ENCODE results near the gene LNPEP. TPM values are rescaled to one million over a fixed set of nuclear protein-coding genes. Genes with fewer than 3 reads are reported as not detected.
A peak's percentile ranks its signal among the peaks of the same experiment; 100 is the strongest.

The LNPEP gene
- total RNA-seq, 1 donor from 2014 or later: 40.8 TPM

DNA sequence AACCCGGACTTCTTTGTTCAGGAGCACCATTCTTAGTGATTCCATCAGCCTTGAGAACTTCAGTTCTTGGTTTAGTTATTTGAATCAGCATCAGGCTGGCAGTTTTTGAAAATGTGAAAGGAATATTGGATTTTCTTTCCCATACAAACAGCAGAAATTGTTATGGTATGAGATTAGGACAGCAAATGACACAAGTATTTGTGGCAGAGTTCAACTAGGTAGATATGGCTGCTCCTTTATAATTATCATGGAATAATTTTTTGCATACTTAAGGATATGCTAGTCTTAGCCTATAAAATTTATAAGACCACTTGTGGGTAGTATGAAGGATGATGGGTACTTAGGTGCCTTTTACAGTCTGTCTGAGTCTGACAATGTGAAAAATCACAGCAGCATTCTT is 34.0 kb upstream of the LNPEP start:
- TF ChIP-seq, protein P1, sequence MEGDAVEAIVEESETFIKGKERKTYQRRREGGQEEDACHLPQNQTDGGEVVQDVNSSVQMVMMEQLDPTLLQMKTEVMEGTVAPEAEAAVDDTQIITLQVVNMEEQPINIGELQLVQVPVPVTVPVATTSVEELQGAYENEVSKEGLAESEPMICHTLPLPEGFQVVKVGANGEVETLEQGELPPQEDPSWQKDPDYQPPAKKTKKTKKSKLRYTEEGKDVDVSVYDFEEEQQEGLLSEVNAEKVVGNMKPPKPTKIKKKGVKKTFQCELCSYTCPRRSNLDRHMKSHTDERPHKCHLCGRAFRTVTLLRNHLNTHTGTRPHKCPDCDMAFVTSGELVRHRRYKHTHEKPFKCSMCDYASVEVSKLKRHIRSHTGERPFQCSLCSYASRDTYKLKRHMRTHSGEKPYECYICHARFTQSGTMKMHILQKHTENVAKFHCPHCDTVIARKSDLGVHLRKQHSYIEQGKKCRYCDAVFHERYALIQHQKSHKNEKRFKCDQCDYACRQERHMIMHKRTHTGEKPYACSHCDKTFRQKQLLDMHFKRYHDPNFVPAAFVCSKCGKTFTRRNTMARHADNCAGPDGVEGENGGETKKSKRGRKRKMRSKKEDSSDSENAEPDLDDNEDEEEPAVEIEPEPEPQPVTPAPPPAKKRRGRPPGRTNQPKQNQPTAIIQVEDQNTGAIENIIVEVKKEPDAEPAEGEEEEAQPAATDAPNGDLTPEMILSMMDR (IDR thresholded peaks at IDR 0.05): no peak
- H3K27ac Mint-ChIP-seq (ENCODE audit: unreplicated experiment): no peak overlapping the region

DNA sequence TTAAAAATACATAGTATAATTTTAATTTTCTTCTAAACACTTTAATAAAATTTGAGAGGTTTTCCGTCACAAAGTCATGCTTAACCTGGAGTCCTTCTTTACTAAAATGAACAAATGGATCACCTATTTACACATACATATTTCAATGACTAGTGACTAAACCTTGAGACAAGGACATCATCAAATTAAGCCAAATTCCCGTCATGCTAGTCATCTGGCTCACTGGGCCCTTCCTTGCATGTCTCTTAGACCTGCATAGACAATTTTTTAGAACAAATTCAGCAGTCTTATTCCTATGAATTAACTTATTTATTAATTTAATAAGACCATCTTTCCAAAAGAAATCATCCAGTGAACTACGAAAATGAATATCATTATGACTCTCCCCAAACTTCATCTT is 33.0 kb upstream of the LNPEP start:
- DNase-seq (ENCODE audit: extremely low spot score, unreplicated experiment): no peak
- Mint-ChIP-seq H3K9me3 (ENCODE audit: unreplicated experiment) (no peaks in the 10 kb centered on the region), H3K27ac (ENCODE audit: unreplicated experiment) (no peak overlapping the region), H3K36me3 (ENCODE audit: unreplicated experiment) (peaks cover 31% of the 10 kb centered on the region), H3K4me3 (ENCODE audit: unreplicated experiment) (no peak overlapping the region), H3K4me1 (ENCODE audit: unreplicated experiment) (peaks cover 13% of the 10 kb centered on the region), H3K27me3 (ENCODE audit: unreplicated experiment) (no peaks in the 10 kb centered on the region)
- TF ChIP-seq, protein P1 (IDR thresholded peaks at IDR 0.05): no peak

More for the DNA sequence above, 34.0 kb upstream of the LNPEP start:
- no peak for DNase-seq (ENCODE audit: extremely low spot score, unreplicated experiment)
- peaks cover 12% of the 10 kb centered on the region for H3K4me1 Mint-ChIP-seq (ENCODE audit: unreplicated experiment)
- H3K36me3 Mint-ChIP-seq (ENCODE audit: unreplicated experiment): peaks cover 31% of the 10 kb centered on the region
- H3K27me3 Mint-ChIP-seq (ENCODE audit: unreplicated experiment): no peaks in the 10 kb centered on the region
- H3K4me3 Mint-ChIP-seq (ENCODE audit: unreplicated experiment): no peak overlapping the region
- no peaks in the 10 kb centered on the region for H3K9me3 Mint-ChIP-seq (ENCODE audit: unreplicated experiment)

DNA sequence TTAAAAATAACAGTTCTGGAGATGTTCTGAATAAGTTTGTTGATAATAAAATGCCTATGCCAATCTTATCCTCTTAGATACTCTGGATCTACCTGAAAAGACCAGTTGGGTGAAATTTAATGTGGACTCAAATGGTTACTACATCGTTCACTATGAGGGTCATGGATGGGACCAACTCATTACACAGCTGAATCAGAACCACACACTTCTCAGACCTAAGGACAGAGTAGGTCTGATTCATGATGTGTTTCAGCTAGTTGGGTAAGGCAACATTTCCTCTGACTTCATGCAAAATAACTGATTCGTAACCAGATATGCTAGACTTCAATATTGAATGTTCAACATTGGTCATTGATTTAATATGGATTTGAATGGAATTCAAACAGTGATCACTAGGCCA is 32.6 kb upstream of the LNPEP start:
- no peak overlapping the region for H3K4me3 Mint-ChIP-seq (ENCODE audit: unreplicated experiment)
- H3K4me1 Mint-ChIP-seq (ENCODE audit: unreplicated experiment): peaks cover 14% of the 10 kb centered on the region
- TF ChIP-seq, protein P1 (IDR thresholded peaks at IDR 0.05): no peak
- no peaks in the 10 kb centered on the region for H3K9me3 Mint-ChIP-seq (ENCODE audit: unreplicated experiment)
- peak overlapping the region; percentile 82 for H3K27ac Mint-ChIP-seq (ENCODE audit: unreplicated experiment)
- peaks cover 31% of the 10 kb centered on the region for H3K36me3 Mint-ChIP-seq (ENCODE audit: unreplicated experiment)
- no peaks in the 10 kb centered on the region for H3K27me3 Mint-ChIP-seq (ENCODE audit: unreplicated experiment)
- DNase-seq (ENCODE audit: extremely low spot score, unreplicated experiment): no peak

DNA sequence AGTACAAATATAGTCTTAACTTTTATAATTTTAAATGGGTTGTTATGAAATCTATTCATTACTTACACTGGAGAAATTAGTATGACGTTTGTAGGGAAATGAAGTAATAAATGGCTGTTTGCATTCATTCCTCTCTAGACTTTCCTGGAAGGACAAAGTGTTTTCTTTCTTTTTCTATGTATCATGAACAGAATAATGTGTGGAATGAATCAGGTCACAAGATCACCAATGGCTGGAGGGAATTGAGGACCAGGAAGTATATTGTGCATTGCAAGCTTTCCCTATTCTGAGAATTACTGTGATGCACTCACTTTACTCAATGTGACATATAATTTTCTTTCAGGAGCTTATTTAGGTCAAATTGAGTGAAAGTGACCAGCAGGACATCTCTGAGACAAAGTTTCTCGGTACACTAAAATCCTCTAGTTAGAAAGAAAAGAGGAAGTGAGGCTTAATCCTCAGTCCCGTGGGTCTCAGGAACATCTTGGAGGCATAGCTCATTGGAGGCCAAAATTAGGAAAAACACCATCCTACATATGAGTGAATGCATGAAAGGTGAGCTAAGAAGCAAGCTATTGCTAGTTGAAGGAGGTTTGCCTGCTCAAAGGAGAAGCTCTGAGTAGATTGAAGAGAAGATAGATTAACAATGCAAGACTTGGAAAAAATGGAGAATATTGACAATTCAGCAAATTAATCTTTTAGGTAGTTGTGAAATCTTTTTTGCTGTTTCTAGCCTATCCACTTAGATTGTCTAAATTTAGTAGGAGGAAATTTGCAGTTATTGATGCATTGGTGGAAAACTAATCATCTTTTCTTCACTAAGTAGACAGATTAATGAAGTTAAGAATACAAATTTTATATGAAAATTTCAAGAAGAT is 31.6 kb upstream of the LNPEP start:
- no peak for DNase-seq (ENCODE audit: extremely low spot score, unreplicated experiment)

DNA sequence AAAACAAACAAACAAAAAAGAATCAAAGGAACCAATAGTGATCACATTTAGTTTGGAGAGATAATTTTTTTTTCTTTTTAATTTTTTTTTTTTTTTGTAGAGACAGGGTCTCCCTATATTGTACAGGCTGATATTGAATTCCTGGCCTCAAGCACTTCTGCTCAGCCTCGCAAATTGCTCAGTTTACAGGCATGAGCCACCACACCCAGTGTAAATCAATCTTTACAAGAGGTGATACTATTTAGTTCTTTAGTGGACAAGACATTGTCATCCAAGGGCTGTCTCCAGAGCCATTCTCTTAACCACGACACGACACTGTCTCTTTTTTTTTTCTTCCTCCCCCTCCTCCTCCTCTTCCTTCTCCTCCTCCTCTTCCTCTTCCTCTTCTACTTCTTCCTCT is 30.0 kb upstream of the LNPEP start:
- no peak overlapping the region for H3K4me3 Mint-ChIP-seq (ENCODE audit: unreplicated experiment)
- peaks cover 25% of the 10 kb centered on the region for H3K36me3 Mint-ChIP-seq (ENCODE audit: unreplicated experiment)
- TF ChIP-seq, protein P1 (IDR thresholded peaks at IDR 0.05): no peak
- H3K27ac Mint-ChIP-seq (ENCODE audit: unreplicated experiment): no peak overlapping the region
- H3K4me1 Mint-ChIP-seq (ENCODE audit: unreplicated experiment): peaks cover 14% of the 10 kb centered on the region
- no peak for DNase-seq (ENCODE audit: extremely low spot score, unreplicated experiment)
- no peaks in the 10 kb centered on the region for H3K27me3 Mint-ChIP-seq (ENCODE audit: unreplicated experiment)
- no peaks in the 10 kb centered on the region for H3K9me3 Mint-ChIP-seq (ENCODE audit: unreplicated experiment)

More for the DNA sequence above, 31.6 kb upstream of the LNPEP start:
- H3K27me3 Mint-ChIP-seq (ENCODE audit: unreplicated experiment): no peaks in the 10 kb centered on the region
- peaks cover 24% of the 10 kb centered on the region for H3K36me3 Mint-ChIP-seq (ENCODE audit: unreplicated experiment)
- peak overlapping the region; percentile 82 for H3K27ac Mint-ChIP-seq (ENCODE audit: unreplicated experiment)
- TF ChIP-seq, protein P1 (IDR thresholded peaks at IDR 0.05): no peak
- no peaks in the 10 kb centered on the region for H3K9me3 Mint-ChIP-seq (ENCODE audit: unreplicated experiment)
- peaks cover 14% of the 10 kb centered on the region for H3K4me1 Mint-ChIP-seq (ENCODE audit: unreplicated experiment)
- H3K4me3 Mint-ChIP-seq (ENCODE audit: unreplicated experiment): no peak overlapping the region

Data from osteocyte (in vitro differentiated cells).